ENCODE data around the gene ADAM15. TPM values are rescaled to one million over a fixed set of nuclear protein-coding genes. Genes with fewer than 3 reads are reported as not detected.
A peak's percentile ranks its signal among the peaks of the same experiment; 100 is the strongest.

ADAM15 gene
- total RNA-seq, 1 donor from 2014 or later: 77.6 TPM

GRCh38 chr1:155076371-155076770, 25.3 kb downstream of the ADAM15 start:
- DNase-seq (no peak), ATAC-seq (ENCODE audit: poor library complexity) (no peak)
- intact Hi-C loops (cut with DNase I): no loop called here

DNA sequence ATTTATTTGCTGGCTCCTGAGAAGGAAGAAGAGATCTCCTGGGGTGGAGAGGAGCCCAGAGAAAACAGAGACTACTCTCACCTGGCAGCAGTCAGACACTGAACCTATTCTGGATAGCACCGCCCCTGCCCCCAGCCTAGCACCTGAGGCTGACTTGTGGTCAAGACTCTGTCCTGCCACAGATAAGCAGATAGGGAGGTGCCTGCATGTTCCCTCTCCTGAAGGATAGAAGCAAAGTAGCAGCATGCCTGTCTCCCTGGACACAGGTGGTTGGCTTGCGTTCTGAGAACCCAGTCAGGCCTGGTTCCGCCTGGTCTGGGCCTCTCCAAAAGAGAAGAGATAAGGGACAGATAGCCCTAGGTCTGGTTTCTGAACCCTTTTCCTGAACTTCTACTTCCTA, 26.2 kb downstream of the ADAM15 start:
- ATAC-seq (ENCODE audit: poor library complexity) (no peak), DNase-seq (no peak)
- intact Hi-C loops (cut with DNase I): no loop called here

GRCh38 chr1:155077758-155078445, 26.8 kb downstream of the ADAM15 start:
- DNase-seq (no peak), ATAC-seq (ENCODE audit: poor library complexity) (no peak)
- intact Hi-C loops (cut with DNase I): no loop called here

- intact Hi-C loops (cut with DNase I): no loop called here
- DNase-seq: peak; percentile 80
- ATAC-seq (ENCODE audit: poor library complexity): peak; percentile 84
Observed at GRCh38 chr1:155078469-155079209, 27.5 kb downstream of the ADAM15 start, which contains the start of gene EFNA3. Gene EFNA3 (plus strand): TSS chr1:155078837. CDS start chr1:155078942, 105 bp downstream.

DNA sequence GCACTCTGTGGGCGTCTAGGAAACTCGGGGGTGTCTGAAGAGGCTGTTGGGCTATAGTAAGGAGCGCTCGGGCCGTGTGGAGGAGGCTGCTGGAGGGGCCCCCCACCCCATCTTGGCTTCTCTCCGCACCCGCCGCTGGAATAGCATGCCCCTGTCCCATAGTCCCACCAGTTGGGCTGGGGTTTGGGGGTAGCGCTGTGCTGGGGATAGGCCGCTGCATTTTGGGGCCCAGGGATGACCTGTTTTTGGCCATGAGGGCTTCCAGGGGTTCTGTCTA, 28.0 kb downstream of the ADAM15 start:
- intact Hi-C loops (cut with DNase I): no loop called here
- no peak for ATAC-seq (ENCODE audit: poor library complexity)
- DNase-seq: no peak

GRCh38 chr1:155079487-155080311, 28.6 kb downstream of the ADAM15 start:
- intact Hi-C loops (cut with DNase I): loop anchor here (5.0 to 10.0 kb wide), 2 partner anchors 32 to 175 kb away; no protein-coding TSS in a partner anchor
- ATAC-seq (ENCODE audit: poor library complexity) (peak; percentile 2), DNase-seq (peak; percentile 47)

- intact Hi-C loops (cut with DNase I): loop anchor here (5.0 to 10.0 kb wide), 2 partner anchors 33 to 176 kb away; no protein-coding TSS in a partner anchor
- no peak for DNase-seq
- ATAC-seq (ENCODE audit: poor library complexity): no peak
Observed at GRCh38 chr1:155080312-155081228, 29.5 kb downstream of the ADAM15 start.

GRCh38 chr1:155081472-155082300, 30.6 kb downstream of the ADAM15 start:
- DNase-seq: no peak
- intact Hi-C loops (cut with DNase I): loop anchor here (5.0 to 10.0 kb wide), 2 partner anchors 34 to 177 kb away; no protein-coding TSS in a partner anchor
- ATAC-seq (ENCODE audit: poor library complexity): no peak

DNA sequence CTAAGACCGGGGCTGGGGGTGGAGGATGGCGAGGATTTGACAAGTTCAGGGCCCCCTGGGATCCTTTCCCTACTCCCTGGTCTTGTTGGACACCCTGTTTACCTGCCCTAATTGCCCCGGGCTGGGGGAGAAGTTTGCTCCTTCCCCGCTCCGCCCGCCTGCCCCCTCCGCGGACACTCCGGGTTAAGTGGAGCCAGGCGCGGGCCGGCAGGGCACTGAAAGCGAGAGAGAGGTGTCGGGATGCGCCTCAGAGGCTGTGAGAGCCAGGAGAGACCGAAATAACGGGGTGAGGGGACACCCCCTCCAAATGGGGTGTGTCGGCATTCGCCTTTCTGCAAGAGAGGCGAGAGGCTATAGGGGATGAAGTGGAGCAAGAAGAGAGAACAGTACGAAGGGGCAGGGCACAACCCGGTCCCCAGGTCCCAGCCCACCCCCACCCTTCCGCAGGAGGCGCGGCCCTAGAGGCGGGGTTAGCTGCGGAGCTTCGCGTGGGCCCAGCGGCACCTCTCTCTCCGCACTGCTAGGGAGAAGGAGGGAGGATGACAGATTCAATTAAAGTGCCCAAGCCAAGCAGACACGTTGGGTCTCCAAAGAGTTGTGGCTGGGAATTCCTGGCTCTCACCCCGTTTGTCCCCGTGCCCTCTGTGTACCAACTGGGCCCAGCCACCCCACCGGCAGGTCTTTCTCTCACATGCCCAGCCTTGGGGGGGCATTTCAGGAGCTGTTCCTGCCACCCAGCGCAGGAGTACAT, 31.4 kb downstream of the ADAM15 start:
- intact Hi-C loops (cut with DNase I): loop anchor here (5.0 to 10.0 kb wide), 2 partner anchors 35 to 178 kb away; no protein-coding TSS in a partner anchor
- ATAC-seq (ENCODE audit: poor library complexity) (no peak), DNase-seq (no peak)

GRCh38 chr1:155083052-155083541, 32.0 kb downstream of the ADAM15 start:
- ATAC-seq (ENCODE audit: poor library complexity) (no peak), DNase-seq (no peak)
- intact Hi-C loops (cut with DNase I): loop anchor here (5.0 to 10.0 kb wide), 2 partner anchors 36 to 178 kb away; no protein-coding TSS in a partner anchor

GRCh38 chr1:155083865-155084721, 33.0 kb downstream of the ADAM15 start:
- ATAC-seq (ENCODE audit: poor library complexity) (no peak), DNase-seq (no peak)
- intact Hi-C loops (cut with DNase I): loop anchor here (5.0 to 10.0 kb wide), 2 partner anchors 37 to 179 kb away; no protein-coding TSS in a partner anchor

DNA sequence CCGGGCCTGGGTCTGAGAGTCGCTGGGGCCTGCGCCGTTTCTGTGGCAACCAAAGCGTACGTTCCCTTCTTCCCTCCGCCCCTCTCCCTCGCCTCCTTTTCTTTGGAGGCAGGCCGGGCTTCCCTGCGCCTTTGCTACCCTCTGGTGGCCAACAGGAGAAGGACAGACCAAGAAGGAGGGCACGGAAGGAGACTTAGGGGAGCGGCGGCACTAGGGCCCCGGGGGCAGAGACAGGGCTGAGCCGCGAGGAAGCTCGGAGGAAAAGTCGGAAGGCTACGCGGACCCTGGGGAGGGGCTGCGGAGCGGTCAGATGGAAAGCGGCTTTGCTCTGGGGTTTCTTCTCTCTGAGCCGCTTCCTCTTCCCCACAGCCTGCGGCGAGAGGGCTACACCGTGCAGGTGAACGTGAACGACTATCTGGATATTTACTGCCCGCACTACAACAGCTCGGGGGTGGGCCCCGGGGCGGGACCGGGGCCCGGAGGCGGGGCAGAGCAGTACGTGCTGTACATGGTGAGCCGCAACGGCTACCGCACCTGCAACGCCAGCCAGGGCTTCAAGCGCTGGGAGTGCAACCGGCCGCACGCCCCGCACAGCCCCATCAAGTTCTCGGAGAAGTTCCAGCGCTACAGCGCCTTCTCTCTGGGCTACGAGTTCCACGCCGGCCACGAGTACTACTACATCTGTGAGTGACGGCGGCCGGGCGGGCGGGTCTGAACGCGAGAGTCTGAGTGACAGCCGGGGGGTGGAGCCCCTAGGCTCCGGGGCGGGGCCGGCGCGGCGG, 33.8 kb downstream of the ADAM15 start:
- intact Hi-C loops (cut with DNase I): loop anchor here (5.0 to 10.0 kb wide), 2 partner anchors 38 to 180 kb away; no protein-coding TSS in a partner anchor
- DNase-seq (peak; percentile 97), ATAC-seq (ENCODE audit: poor library complexity) (peak; percentile 94)

DNA sequence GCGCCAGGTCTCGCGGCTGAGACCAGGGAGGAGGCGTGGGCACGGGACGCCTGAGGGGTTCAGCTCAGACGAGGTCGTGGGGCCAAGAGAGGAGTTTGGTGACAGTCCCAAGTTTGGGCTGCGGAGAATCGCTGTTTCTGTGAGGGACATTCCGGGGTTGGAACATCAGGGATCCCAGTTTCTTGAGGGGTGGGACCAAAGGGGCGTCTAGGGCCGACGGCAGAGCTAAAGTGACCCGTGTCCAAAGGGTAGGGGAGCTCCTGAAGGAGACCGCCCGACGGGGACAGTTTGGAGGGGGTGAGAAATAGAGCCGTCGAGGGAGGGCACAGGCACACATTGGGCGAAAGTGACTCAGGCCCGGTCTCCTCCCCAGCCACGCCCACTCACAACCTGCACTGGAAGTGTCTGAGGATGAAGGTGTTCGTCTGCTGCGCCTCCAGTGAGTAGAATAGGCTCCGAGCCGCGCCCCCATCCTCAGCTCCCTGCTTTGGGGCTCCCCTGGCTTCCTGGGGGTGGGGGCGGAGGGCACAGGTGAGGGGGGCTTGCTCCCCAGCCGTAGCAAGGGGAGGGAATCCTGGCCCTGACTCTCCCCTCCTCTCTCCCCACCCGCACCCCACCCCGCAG, 34.5 kb downstream of the ADAM15 start:
- peak; percentile 30 for ATAC-seq (ENCODE audit: poor library complexity)
- DNase-seq: peak; percentile 74
- intact Hi-C loops (cut with DNase I): loop anchor here (10.0 kb wide), 1 partner anchor 181 kb away; no protein-coding TSS in a partner anchor

DNA sequence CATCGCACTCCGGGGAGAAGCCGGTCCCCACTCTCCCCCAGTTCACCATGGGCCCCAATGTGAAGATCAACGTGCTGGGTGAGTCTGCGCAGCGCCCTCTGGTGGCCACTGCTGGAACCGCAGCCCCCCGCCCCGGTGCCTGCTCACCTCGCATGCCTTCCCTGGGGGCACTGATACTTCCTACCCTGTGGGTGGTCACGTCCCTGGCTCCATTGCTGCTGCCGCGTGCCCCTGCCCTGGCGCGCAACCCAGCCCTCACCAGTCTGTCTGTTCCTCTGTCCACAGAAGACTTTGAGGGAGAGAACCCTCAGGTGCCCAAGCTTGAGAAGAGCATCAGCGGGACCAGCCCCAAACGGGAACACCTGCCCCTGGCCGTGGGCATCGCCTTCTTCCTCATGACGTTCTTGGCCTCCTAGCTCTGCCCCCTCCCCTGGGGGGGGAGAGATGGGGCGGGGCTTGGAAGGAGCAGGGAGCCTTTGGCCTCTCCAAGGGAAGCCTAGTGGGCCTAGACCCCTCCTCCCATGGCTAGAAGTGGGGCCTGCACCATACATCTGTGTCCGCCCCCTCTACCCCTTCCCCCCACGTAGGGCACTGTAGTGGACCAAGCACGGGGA, 35.1 kb downstream of the ADAM15 start:
- ATAC-seq (ENCODE audit: poor library complexity) (peak; percentile 42), DNase-seq (peak; percentile 84)
- intact Hi-C loops (cut with DNase I): loop anchor here (10.0 kb wide), 1 partner anchor 181 kb away; no protein-coding TSS in a partner anchor
